ENCODE measurements around the gene ETV3L.

GRCh38 chr1:157045250-157046218, 54.1 kb downstream of the ETV3L start, which contains the start of gene ARHGEF11:
- TF ChIP-seq CTCF (IDR thresholded peaks at IDR 0.05; ENCODE audit: poor library complexity) (no peak), EZH2phosphoT487 (IDR thresholded peaks at IDR 0.05; ENCODE audit: low read depth, severe bottlenecking, unreplicated experiment) (no peak), EZH2 (IDR thresholded peaks at IDR 0.05; ENCODE audit: borderline replicate concordance) (no peak)

All from hepatocyte (in vitro differentiated cells).